Hepatic stellate cell (primary cell): ENCODE data around the gene GTF3C1.

Source experiments
- DNase-seq: peaks from one replicate; pipeline ENCODE4 v3.0.0; 2011; ENCODE audit warnings: low spot score

The GTF3C1 gene

GRCh38 chr16:27516365-27516764 is 33.3 kb downstream of the GTF3C1 start:
- DNase-seq = no peak

GRCh38 chr16:27515874-27516353 is 33.8 kb downstream of the GTF3C1 start:
- peak; percentile 63 for DNase-seq

GRCh38 chr16:27514806-27515205 is 34.9 kb downstream of the GTF3C1 start:
- DNase-seq = no peak

- no peak for DNase-seq
Measured at GRCh38 chr16:27511657-27512448, 37.9 kb downstream of the GTF3C1 start.

- no peak for DNase-seq
Measured at GRCh38 chr16:27508476-27508875, 41.2 kb downstream of the GTF3C1 start.

GRCh38 chr16:27506771-27507170 is 42.9 kb downstream of the GTF3C1 start:
- DNase-seq = no peak

GRCh38 chr16:27505297-27506236 is 44.1 kb downstream of the GTF3C1 start:
- DNase-seq = no peak

GRCh38 chr16:27503662-27504061 is 46.1 kb downstream of the GTF3C1 start:
- DNase-seq = no peak

- no peak for DNase-seq
Measured at GRCh38 chr16:27500801-27501200, 48.9 kb downstream of the GTF3C1 start.

GRCh38 chr16:27499659-27500055 is 50.1 kb downstream of the GTF3C1 start:
- no peak for DNase-seq

- no peak for DNase-seq
Measured at GRCh38 chr16:27498916-27499658, 50.6 kb downstream of the GTF3C1 start.

- DNase-seq = no peak
Measured at GRCh38 chr16:27498031-27498825, 51.5 kb downstream of the GTF3C1 start.

GRCh38 chr16:27495191-27495590 is 54.5 kb downstream of the GTF3C1 start:
- DNase-seq = no peak

- DNase-seq = no peak
Measured at GRCh38 chr16:27492588-27492979, 57.1 kb downstream of the GTF3C1 start.

GRCh38 chr16:27491894-27492587 is 57.7 kb downstream of the GTF3C1 start:
- DNase-seq = no peak

GRCh38 chr16:27489906-27490305 is 59.8 kb downstream of the GTF3C1 start:
- DNase-seq = no peak

- no peak for DNase-seq
Measured at GRCh38 chr16:27489421-27489820, 60.3 kb downstream of the GTF3C1 start.

GRCh38 chr16:27486760-27487159 is 63.0 kb downstream of the GTF3C1 start:
- no peak for DNase-seq

- DNase-seq = no peak
Measured at GRCh38 chr16:27486344-27486743, 63.4 kb downstream of the GTF3C1 start.

- DNase-seq = no peak
Measured at GRCh38 chr16:27485811-27486210, 63.9 kb downstream of the GTF3C1 start.

- no peak for DNase-seq
Measured at GRCh38 chr16:27485126-27485525, 64.6 kb downstream of the GTF3C1 start.
